Prostate gland (tissue), 2 donors: ENCODE results near the gene SHD. TPM values are rescaled to one million over a fixed set of nuclear protein-coding genes. Genes with fewer than 3 reads are reported as not detected.
"Not testable (repeated sequence)": the region's sequence is repeated elsewhere in the genome, so short reads cannot be mapped to it uniquely, and the experiment has no call there.

Experiments used
- DNase-seq: peaks from one replicate; pipeline ENCODE4 v3.0.0-alpha.2; 2019; ENCODE audit warnings: low spot score
- H3K27ac ChIP-seq, 2 donors: fragments of 200-600 bp; sonication (generic); 2 replicates each; pipeline ENCODE4 v1.5.1; 2017 to 2019
- H3K27me3 ChIP-seq: fragments of 200-600 bp; sonication (generic); replicated peaks from 2 replicates; pipeline ENCODE4 v1.5.1; 2019; ENCODE audit not compliant: insufficient read depth
- H3K36me3 ChIP-seq, 2 donors: fragments of 200-600 bp; sonication (generic); 1 replicate in 1 of 2; 2 replicates in 1 of 2; pipeline versions ENCODE4 v1.5.1 to v1.8.1; 2017 to 2019
- H3K4me1 ChIP-seq: fragments of 200-600 bp; sonication (generic); replicated peaks from 2 replicates; pipeline ENCODE4 v1.5.1; 2019
- H3K4me3 ChIP-seq, 2 donors: fragments of 200-600 bp; sonication (generic); 2 replicates each; pipeline ENCODE4 v1.5.1; 2017 to 2019
- H3K9me3 ChIP-seq: fragments of 200-600 bp; sonication (generic); 2 replicates; pipeline ENCODE4 v1.5.1; 2017
- CTCF ChIP-seq, 4 experiments: fragments of 200-600 bp in 2 of 4; fragments of 450-650 bp in 2 of 4; sonication (generic) in 2 of 4; IDR thresholded peaks; 1 replicate in 3 of 4; 2 replicates in 1 of 4; pipeline ENCODE4 v1.5.1; 2016 to 2019; ENCODE audit warnings: antibody characterized with exemption in 4 of 4, mild to moderate bottlenecking in 2 of 4, moderate library complexity in 2 of 4
- POLR2A ChIP-seq: fragments of 450-650 bp; IDR thresholded peaks from one replicate; pipeline ENCODE4 v1.6.1; 2016; ENCODE audit warnings: antibody characterized with exemption, mild to moderate bottlenecking
- POLR2AphosphoS5 ChIP-seq: sonication (generic); formaldehyde crosslinking; IDR thresholded peaks from one replicate; pipeline ENCODE4 v1.6.1; 2017; ENCODE audit warnings: antibody characterized with exemption
- WGBS: methylation state at CpG from one replicate; pipeline ENCODE4 v1.1.5; 2018; 5-methylcytosine and 5-hydroxymethylcytosine counted together
- intact Hi-C: fragments of 100-400 bp; cut with DNase I; formaldehyde crosslinking; loops from one replicate; pipeline ENCODE4 v1.14.2; 2022
- total RNA-seq, 2 donors: library from RNA; depleted of rRNA; stranded (reverse); fragments of >200 nt; gene quantifications; one replicate each; pipeline ENCODE4 v1.1.0, GENCODE V29; 2016

Gene SHD
- total RNA-seq, 2 donors from 2014 or later = 0.62 to 18.0 TPM

DNA sequence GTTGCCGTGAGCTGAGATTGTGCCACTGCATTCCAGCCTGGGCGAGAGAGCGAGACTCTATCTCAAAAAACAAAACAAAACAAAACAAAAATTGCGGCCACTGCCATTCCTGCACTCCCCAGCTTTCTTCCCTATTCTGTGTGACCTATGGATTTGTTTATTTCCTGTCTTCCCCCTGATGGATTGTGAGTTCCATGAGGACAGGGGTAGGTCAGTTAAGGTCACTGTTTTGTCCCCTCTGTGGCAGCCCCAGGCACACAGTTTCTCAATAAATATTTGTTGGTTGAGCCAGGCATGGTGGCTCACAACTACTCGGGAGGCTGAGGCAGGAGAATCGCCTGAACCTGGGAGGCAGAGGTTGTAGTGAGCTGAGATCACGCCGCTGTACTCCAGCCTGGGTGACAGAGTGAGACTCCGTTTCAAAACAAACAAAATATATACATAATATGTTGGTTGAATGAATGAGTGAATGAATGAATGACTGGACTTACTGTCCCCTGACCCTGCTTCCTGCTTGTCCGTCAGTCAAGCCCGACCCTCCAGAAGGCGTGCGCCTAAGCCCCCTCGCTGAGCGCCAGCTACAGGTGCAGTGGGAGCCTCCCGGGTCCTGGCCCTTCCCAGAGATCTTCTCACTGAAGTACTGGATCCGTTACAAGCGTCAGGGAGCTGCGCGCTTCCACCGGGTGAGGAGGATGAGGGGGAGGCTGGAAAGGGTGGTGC, 44.8 kb upstream of the SHD start:
- WGBS = 46% methylated on average over 21 of the region's 21 CpGs
- TF ChIP-seq CTCF (IDR thresholded peaks at IDR 0.05) (no peak), POLR2AphosphoS5 (no peak), POLR2A (no peak)
- Histone ChIP-seq H3K27ac (no peak overlapping the region), H3K9me3 (no peaks in the 10 kb centered on the region), H3K4me1 (no peaks in the 10 kb centered on the region), H3K27me3 (peaks cover 5% of the 10 kb centered on the region), H3K4me3 (no peak overlapping the region), H3K36me3 (no peaks in the 10 kb centered on the region)
- intact Hi-C loops = no loop called here
- no peak for DNase-seq

DNA sequence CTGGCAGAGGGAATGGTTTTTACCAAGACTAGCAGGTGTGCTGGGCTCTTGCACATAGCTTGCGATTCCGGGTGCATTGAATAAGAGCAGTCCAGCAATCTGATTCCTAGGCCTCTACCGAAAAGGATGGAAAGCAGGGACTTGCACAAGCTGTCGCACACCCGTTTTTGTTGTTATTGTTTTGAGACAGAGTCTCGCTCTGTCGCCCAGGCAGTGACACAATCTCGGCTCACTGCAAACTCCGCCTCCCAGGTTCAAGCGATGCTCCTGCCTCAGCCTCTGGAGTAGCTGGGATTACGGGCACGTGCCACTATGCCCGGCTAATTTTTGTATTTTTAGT, 44.2 kb upstream of the SHD start:
- Histone ChIP-seq H3K4me3 (no peak overlapping the region), H3K27me3 (peaks cover 5% of the 10 kb centered on the region), H3K9me3 (no peaks in the 10 kb centered on the region), H3K4me1 (no peaks in the 10 kb centered on the region), H3K27ac (no peak overlapping the region), H3K36me3 (no peaks in the 10 kb centered on the region)
- intact Hi-C loops = no loop called here
- no peak for DNase-seq
- 67% methylated on average over 13 of the region's 13 CpGs for WGBS
- no peak for TF ChIP-seq POLR2A
- TF ChIP-seq CTCF (IDR thresholded peaks at IDR 0.05) = no peak
- no peak for TF ChIP-seq POLR2AphosphoS5

DNA sequence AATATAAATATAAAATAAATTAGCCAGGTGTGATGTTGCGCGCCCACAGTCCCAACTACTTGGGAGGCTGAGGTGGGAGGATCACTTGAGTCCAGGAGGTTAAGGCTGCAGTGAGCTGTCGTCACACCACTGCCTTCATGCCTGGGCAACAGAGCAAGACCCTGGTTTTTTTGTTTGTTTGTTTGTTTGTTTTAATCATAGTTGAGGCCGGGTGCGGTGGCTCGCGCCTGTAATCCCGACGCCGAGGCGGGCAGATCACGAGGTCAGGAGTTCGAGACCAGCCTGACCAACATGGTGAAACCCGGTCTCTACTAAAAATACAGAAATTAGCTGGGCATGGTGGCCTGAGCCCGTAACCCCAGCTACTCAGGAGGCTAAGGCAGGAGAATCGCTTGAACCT, 41.6 kb upstream of the SHD start:
- H3K27ac ChIP-seq, H3K27me3 ChIP-seq, H3K4me3 ChIP-seq, intact Hi-C loops, H3K36me3 ChIP-seq, DNase-seq, H3K4me1 ChIP-seq, H3K9me3 ChIP-seq: not testable (repeated sequence)
- 92% methylated on average over 16 of the region's 16 CpGs for WGBS

- no peak for DNase-seq
- H3K4me3 ChIP-seq = no peak overlapping the region
- no peaks in the 10 kb centered on the region for H3K27me3 ChIP-seq
- WGBS = 83% methylated on average over 4 of the region's 4 CpGs
- intact Hi-C loops = no loop called here
- H3K9me3 ChIP-seq = no peaks in the 10 kb centered on the region
- no peak for TF ChIP-seq POLR2A
- TF ChIP-seq POLR2AphosphoS5 = no peak
- no peak for TF ChIP-seq CTCF (IDR thresholded peaks at IDR 0.05)
- H3K36me3 ChIP-seq = no peaks in the 10 kb centered on the region
- H3K4me1 ChIP-seq = no peaks in the 10 kb centered on the region
- no peak overlapping the region for H3K27ac ChIP-seq
Observed at GRCh38 chr19:4238831-4239230, 40.2 kb upstream of the SHD start.

DNA sequence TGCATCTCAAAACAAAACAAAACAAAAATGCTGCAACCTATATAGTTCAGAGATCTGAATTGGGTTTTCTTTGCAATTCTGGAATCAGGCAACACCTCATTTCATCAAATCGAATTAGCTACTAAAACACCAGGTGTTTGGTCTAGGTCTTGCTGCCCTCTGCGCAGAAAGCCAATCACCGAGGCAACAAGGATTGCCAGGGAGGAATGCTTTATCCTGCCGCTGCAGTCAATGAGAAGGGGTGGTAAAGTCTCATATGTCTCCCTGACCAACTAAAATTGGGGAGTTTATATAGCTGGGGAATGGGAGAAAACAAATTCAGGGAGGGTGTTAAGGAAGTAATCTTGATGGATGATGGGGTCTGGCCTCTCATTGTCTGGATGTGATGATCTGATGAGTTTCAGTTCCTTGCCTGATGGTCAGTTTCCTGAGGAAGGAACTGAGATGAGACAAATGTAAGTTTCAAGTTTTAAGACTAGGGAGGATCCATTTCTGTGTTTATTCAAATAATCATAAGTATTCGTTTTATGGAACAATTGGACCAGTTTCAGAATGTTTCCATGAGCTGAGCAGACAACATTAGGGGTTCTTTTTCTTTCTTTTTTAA, 37.1 kb upstream of the SHD start:
- TF ChIP-seq CTCF (IDR thresholded peaks at IDR 0.05) (no peak), POLR2AphosphoS5 (no peak), POLR2A (no peak)
- Histone ChIP-seq H3K4me3 (no peak overlapping the region), H3K27ac (no peak overlapping the region), H3K27me3 (no peaks in the 10 kb centered on the region), H3K9me3 (no peaks in the 10 kb centered on the region), H3K36me3 (no peaks in the 10 kb centered on the region), H3K4me1 (no peaks in the 10 kb centered on the region)
- intact Hi-C loops = no loop called here
- 76% methylated on average over 5 of the region's 5 CpGs for WGBS
- no peak for DNase-seq

GRCh38 chr19:4245938-4246337, 33.1 kb upstream of the SHD start:
- not testable (repeated sequence) for H3K27ac ChIP-seq, H3K27me3 ChIP-seq, H3K36me3 ChIP-seq, H3K4me1 ChIP-seq, H3K9me3 ChIP-seq, DNase-seq, H3K4me3 ChIP-seq
- intact Hi-C loops = loop anchor here (5.0 kb wide), 1 partner anchor 476 kb away; the partner anchor contains the start of gene DPP9
- 97% methylated on average over 6 of the region's 6 CpGs for WGBS
